ENCODE data around the gene BCL6.

GRCh38 chr3:187783098-187783497 lies 37.8 kb upstream of the BCL6 start:
- TF ChIP-seq CTCF (IDR thresholded peaks at IDR 0.05; ENCODE audit: low read length), result no peak
- no peak for TF ChIP-seq EZH2 (IDR thresholded peaks at IDR 0.05; ENCODE audit: borderline replicate concordance, low read length)
